PC-3 (cell line): Measurements from ENCODE around the gene MPST.

Experiments used
- EZH2 ChIP-seq: fragments of 300-600 bp; sonication (generic); IDR thresholded peaks from one replicate; pipeline ENCODE4 v1.6.1; 2017; ENCODE audit warnings: antibody characterized with exemption, mild to moderate bottlenecking, low read length; ENCODE audit not compliant: unreplicated experiment
- EZH2phosphoT487 ChIP-seq: fragments of 300-600 bp; sonication (generic); IDR thresholded peaks from 2 replicates; pipeline ENCODE4 v1.6.1; 2018; ENCODE audit warnings: mild to moderate bottlenecking, antibody characterized with exemption, low read length, borderline replicate concordance

DNA sequence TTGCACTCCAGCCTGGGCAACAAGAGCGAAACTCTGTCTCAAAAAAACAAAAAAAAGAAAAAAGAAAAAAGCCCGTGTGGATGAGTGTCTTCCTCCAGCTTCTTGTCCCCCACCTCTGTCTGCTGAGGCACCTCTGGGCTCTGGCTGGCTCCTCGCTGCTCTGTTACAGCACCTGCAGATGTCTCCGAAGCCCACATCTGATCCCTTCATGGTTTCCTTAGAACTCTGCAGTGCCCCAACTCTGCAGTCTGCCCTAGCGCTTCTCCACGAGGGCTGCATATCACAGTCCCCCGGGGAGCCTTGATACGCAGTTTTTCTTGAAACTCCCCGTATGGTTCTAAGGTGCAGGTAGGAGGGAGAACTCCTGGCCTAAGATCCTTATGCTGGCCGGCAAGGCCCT is 47.9 kb downstream of the MPST start:
- TF ChIP-seq EZH2phosphoT487: no peak
- no peak for TF ChIP-seq EZH2
